Stimulated activated CD4-positive, alpha-beta T cell treated with anti-CD3 and anti-CD28 coated beads, Interleukin-4, amount 100 ng/mL, for 1 hour (primary cell): Measurements from ENCODE around the gene ZNF45.
"Not testable (repeated sequence)": the region's sequence is repeated elsewhere in the genome, so short reads cannot be mapped to it uniquely, and the experiment has no call there.

Experiments used
- DNase-seq: peaks from one replicate; pipeline ENCODE4 v3.0.0-alpha.2; 2020

The ZNF45 gene

DNA sequence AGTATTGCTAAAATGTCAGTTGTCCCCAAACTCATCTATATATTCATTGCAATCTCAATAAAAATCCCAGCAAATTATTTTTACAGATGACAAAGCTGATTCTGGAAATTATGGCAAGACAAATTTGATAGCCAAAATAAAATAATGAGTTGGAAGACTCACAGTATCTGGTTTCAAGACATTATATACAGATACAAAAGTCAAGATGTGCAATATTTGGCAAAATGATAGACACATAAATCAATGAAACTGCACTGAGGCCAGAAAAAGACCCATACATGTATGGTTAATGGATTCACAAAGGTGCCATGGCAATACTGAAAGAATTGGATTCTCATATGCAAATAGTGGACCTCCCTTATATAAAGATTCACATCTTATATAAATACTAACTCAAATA, 24.2 kb downstream of the ZNF45 start:
- no peak for DNase-seq

DNA sequence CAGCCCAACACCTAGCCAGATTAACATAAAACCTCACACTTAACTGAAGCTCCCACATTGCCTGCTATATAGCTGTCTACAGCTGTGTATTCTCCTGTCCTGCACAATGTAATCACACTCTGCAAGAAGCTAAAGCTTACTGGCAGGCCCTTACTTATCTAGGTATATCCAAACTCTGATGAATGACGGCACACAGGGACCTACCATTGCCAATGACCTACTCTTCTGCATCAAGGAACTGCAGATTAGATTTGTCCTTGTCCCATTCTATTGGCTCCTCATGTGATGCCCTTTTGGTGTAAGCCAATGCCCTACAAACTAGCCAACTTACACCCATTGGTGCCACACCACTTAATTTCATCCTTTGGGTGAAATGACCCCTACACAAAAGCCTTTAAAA, 26.4 kb downstream of the ZNF45 start:
- DNase-seq: no peak

GRCh38 chr19:43906774-43907173, 28.3 kb downstream of the ZNF45 start:
- no peak for DNase-seq

- no peak for DNase-seq
Measured at GRCh38 chr19:43905897-43906296, 29.2 kb downstream of the ZNF45 start.

GRCh38 chr19:43902399-43902798, 32.7 kb downstream of the ZNF45 start:
- no peak for DNase-seq

GRCh38 chr19:43901395-43902390, 33.4 kb downstream of the ZNF45 start:
- peak; percentile 71 for DNase-seq

DNA sequence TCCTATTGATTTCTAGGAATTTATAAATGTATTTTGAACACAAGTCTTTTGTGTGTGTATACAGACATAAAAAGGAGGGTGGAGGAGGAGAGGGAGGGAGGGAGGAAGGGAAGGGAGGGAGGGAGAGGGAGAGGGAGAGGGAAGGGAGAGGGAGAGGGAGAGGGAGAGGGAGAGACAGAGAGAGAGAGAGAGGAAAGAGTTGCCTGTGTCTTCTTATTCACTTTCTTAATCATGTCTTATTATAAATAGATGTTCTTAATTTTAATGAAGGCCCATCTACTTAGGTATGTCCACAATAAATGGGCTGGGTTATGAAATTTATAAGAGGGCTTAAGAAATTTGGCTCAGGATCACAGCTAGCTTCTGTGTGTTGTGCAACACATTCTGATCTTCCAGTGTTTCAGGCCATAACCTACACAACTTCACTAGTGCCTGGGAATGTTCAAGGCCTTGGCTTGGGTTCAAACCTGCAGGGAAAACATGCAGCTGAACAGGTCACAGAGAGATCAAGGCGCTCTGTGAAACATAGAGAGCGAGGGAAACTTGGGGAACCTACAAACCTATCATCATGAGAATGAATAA, 39.3 kb downstream of the ZNF45 start:
- no peak for DNase-seq

GRCh38 chr19:43883864-43884263, 51.2 kb downstream of the ZNF45 start, which contains the start of gene ZNF404:
TSS of gene ZNF404 (minus strand) at chr19:43883964.
- no peak for DNase-seq

- DNase-seq: no peak
Measured at GRCh38 chr19:43880483-43880882, 54.6 kb downstream of the ZNF45 start.

- no peak for DNase-seq
Measured at GRCh38 chr19:43872547-43873336, 62.3 kb downstream of the ZNF45 start.

DNA sequence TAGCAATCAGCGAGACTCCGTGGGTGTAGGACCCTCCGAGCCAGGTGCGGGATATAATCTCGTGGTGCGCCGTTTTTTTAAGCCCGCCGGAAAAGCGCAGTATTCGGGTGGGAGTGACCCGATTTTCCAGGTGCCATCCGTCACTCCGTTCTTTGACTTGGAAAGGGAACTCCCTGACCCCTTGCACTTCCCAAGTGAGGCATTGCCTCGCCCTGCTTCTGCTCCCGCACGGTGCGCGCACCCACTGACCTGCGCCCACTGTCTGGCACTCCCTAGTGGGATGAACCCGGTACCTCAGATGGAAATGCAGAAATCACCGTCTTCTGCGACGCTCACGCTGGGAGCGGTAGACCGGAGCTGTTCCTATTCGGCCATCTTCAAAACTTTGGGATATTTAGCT, 68.2 kb downstream of the ZNF45 start:
- not testable (repeated sequence) for DNase-seq
